Caki2 (cell line): ENCODE data around the gene GAR1. TPM values are rescaled to one million over a fixed set of nuclear protein-coding genes. Genes with fewer than 3 reads are reported as not detected.

Experiments used
- total RNA-seq: library from RNA; depleted of rRNA; stranded (reverse); fragments of >200 nt; shearing (Covaris generic); gene quantifications from 2 replicates; pipeline ENCODE4 v1.2.3, GENCODE V29; 2014; ENCODE audit warnings: low replicate concordance; rRNA removed

GAR1 gene
- total RNA-seq, 1 experiment from 2014 or later = 11.9 TPM

Other genes with a start within 250 kb of the GAR1 start
- gene CASP6, start 112.3 kb upstream of the GAR1 start, total RNA-seq = 32.7 and 34.1 TPM in 2 replicates
- 11.4 and 17.3 TPM in 2 replicates for gene PLA2G12A, start 85.7 kb upstream of the GAR1 start, total RNA-seq
- 1.6 TPM in 1 of 2 replicates, not detected in the other for gene CFI, start 13.8 kb upstream of the GAR1 start, total RNA-seq
- not detected in 2 replicates for gene RRH, start 12.2 kb downstream of the GAR1 start, total RNA-seq
- not detected in 2 replicates for gene LRIT3, start 32.3 kb downstream of the GAR1 start, total RNA-seq
- gene EGF, start 97.1 kb downstream of the GAR1 start, total RNA-seq = 8.6 and 8.8 TPM in 2 replicates